Loucy (cell line): ENCODE measurements around the gene SNRNP48.

Experiments
- H2AFZ ChIP-seq: fragments of 200-600 bp; sonication (generic); 2 replicates; pipeline ENCODE4 v1.6.0; 2016; ENCODE audit warnings: antibody characterized with exemption, mild to moderate bottlenecking, low read length, moderate library complexity
- H3F3A ChIP-seq: fragments of 200-600 bp; 2 replicates; pipeline ENCODE4 v1.6.0; 2016; ENCODE audit warnings: antibody characterized with exemption, low read depth, mild to moderate bottlenecking
- H3K27me3 ChIP-seq: fragments of 200-600 bp; sonication (generic); 2 replicates; pipeline ENCODE4 v1.6.1; 2014; ENCODE audit warnings: low read length, mild to moderate bottlenecking; ENCODE audit not compliant: insufficient read depth, poor library complexity, severe bottlenecking
- H3K36me3 ChIP-seq: fragments of 200-600 bp; sonication (generic); 2 replicates; pipeline ENCODE4 v1.6.1; 2016; ENCODE audit warnings: low read length; ENCODE audit not compliant: insufficient read depth
- H3K4me1 ChIP-seq: fragments of 200-600 bp; sonication (generic); 2 replicates; pipeline ENCODE4 v1.5.1; 2014; ENCODE audit warnings: low read length, mild to moderate bottlenecking; ENCODE audit not compliant: insufficient read depth, poor library complexity, severe bottlenecking
- H3K4me2 ChIP-seq: fragments of 200-600 bp; sonication (generic); 2 replicates; pipeline ENCODE4 v1.6.0; 2014; ENCODE audit warnings: antibody characterized with exemption, low read length, low read depth, mild to moderate bottlenecking; ENCODE audit not compliant: poor library complexity, severe bottlenecking
- H3K4me3 ChIP-seq: fragments of 200-600 bp; sonication (generic); 2 replicates; pipeline ENCODE4 v1.5.1; 2014; ENCODE audit warnings: low read length, mild to moderate bottlenecking, mixed read lengths; ENCODE audit not compliant: poor library complexity, severe bottlenecking
- H3K79me2 ChIP-seq: fragments of 200-600 bp; sonication (generic); 2 replicates; pipeline ENCODE4 v1.6.1; 2014; ENCODE audit warnings: low read length; ENCODE audit not compliant: insufficient read depth
- H3K9ac ChIP-seq: fragments of 200-600 bp; sonication (generic); 2 replicates; pipeline ENCODE4 v1.6.0; 2014; ENCODE audit warnings: mild to moderate bottlenecking, low read depth, low read length, moderate library complexity; ENCODE audit not compliant: poor library complexity, severe bottlenecking
- H3K9me2 ChIP-seq: fragments of 200-600 bp; sonication (generic); replicated peaks from 2 replicates; pipeline ENCODE4 v1.6.1; 2016; ENCODE audit warnings: low read depth, low read length, mixed read lengths
- H3K9me3 ChIP-seq: fragments of 200-600 bp; sonication (generic); 2 replicates; pipeline ENCODE4 v1.6.1; 2014; ENCODE audit warnings: mild to moderate bottlenecking, antibody characterized with exemption, low read length, low read depth; ENCODE audit not compliant: insufficient read depth
- H4K20me1 ChIP-seq: fragments of 200-600 bp; sonication (generic); 2 replicates; pipeline ENCODE4 v1.6.0; 2014; ENCODE audit warnings: antibody characterized with exemption, low read length, mild to moderate bottlenecking; ENCODE audit not compliant: insufficient read depth, poor library complexity, severe bottlenecking
- EZH2phosphoT487 ChIP-seq: fragments of 200-600 bp; IDR thresholded peaks from 2 replicates; pipeline ENCODE4 v1.6.1; 2018; ENCODE audit warnings: antibody characterized with exemption, mild to moderate bottlenecking, moderate library complexity, borderline replicate concordance
- TF ChIP-seq, protein P1 (sequence below): fragments of 200-600 bp; sonication (generic); conservative IDR thresholded peaks from 2 replicates; pipeline ENCODE4 v1.5.1; 2014; ENCODE audit warnings: mild to moderate bottlenecking, antibody characterized with exemption, low read length

Gene SNRNP48

DNA sequence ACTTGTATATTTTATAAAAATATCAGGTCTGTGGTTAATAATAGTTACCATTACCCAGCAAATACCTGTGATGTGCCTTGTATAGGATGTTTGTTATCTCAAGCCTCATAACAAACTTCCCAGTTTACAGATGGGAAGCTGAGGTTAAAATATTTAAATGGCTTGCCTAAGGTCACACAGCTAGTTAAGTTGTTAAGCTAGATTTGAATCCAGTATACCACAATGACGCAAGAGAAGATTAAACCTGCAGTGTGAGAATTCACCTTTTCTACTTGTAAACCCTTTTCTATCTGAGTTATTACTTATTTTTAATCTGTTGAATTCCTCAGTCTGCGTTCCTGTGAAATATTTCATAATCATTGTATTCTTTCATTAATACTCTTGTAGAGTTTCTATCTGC, 43.6 kb upstream of the SNRNP48 start:
- TF ChIP-seq, protein P1, sequence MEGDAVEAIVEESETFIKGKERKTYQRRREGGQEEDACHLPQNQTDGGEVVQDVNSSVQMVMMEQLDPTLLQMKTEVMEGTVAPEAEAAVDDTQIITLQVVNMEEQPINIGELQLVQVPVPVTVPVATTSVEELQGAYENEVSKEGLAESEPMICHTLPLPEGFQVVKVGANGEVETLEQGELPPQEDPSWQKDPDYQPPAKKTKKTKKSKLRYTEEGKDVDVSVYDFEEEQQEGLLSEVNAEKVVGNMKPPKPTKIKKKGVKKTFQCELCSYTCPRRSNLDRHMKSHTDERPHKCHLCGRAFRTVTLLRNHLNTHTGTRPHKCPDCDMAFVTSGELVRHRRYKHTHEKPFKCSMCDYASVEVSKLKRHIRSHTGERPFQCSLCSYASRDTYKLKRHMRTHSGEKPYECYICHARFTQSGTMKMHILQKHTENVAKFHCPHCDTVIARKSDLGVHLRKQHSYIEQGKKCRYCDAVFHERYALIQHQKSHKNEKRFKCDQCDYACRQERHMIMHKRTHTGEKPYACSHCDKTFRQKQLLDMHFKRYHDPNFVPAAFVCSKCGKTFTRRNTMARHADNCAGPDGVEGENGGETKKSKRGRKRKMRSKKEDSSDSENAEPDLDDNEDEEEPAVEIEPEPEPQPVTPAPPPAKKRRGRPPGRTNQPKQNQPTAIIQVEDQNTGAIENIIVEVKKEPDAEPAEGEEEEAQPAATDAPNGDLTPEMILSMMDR: no peak
- no peak for TF ChIP-seq EZH2phosphoT487
- no peaks in the 10 kb centered on the region for H3K27me3 ChIP-seq
- H3F3A ChIP-seq: no peaks in the 10 kb centered on the region
- H3K9me2 ChIP-seq: no peaks in the 10 kb centered on the region
- H3K79me2 ChIP-seq: no peaks in the 10 kb centered on the region
- no peaks in the 10 kb centered on the region for H3K36me3 ChIP-seq
- H3K4me2 ChIP-seq: no peak overlapping the region
- no peak overlapping the region for H3K9ac ChIP-seq
- H4K20me1 ChIP-seq: no peaks in the 10 kb centered on the region
- H2AFZ ChIP-seq: no peak overlapping the region
- no peak overlapping the region for H3K4me3 ChIP-seq
- no peaks in the 10 kb centered on the region for H3K4me1 ChIP-seq
- H3K9me3 ChIP-seq: no peaks in the 10 kb centered on the region

DNA sequence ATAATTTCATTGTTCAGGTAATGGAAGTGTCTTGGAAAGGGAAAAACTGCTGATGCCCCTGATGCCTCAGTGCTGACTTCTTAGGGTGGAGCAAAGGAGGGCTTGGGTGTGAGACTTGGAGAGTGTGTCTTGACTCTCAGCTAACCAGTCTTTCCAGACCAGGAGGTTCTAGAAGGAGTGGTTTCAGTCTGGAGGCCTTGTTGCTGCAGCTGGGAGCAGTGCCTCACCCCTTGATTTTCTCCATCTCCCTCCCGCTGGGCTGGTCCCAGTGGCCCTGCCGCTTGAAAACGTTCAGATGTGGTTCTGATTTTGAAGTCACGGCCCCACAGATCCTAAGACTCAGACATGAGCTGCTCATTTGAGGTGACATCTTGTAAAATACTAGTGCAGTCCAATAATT, 43.1 kb upstream of the SNRNP48 start:
- Histone ChIP-seq H4K20me1 (no peaks in the 10 kb centered on the region), H3K9me3 (no peaks in the 10 kb centered on the region), H3K4me1 (no peaks in the 10 kb centered on the region), H3K9me2 (no peaks in the 10 kb centered on the region), H3K4me3 (no peak overlapping the region), H3K4me2 (no peak overlapping the region), H3K9ac (no peak overlapping the region), H3K79me2 (no peaks in the 10 kb centered on the region), H3F3A (no peaks in the 10 kb centered on the region), H2AFZ (no peak overlapping the region), H3K36me3 (no peaks in the 10 kb centered on the region), H3K27me3 (no peaks in the 10 kb centered on the region)
- TF ChIP-seq EZH2phosphoT487: no peak
- TF ChIP-seq, protein P1: no peak

DNA sequence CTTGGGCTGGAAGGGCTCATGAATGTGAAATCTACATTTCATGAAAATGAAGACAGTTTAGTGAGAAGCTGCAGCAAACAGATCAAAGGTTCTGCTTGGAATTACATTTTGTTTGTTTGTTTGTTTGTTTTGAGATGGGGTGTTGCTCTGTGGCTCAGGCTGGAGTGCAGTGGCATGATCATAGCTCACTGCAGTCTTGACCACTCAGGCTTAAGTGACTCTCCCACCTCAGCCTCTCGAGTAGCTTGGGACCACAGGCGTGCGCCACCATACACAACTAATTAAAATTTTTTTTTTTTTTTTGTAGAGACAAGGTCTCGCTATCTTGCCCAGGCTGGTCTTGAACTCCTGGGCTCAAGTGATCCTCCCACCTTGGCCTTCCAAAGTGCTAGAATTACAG, 42.7 kb upstream of the SNRNP48 start:
- H4K20me1 ChIP-seq: no peaks in the 10 kb centered on the region
- no peak overlapping the region for H3K9ac ChIP-seq
- no peaks in the 10 kb centered on the region for H3K27me3 ChIP-seq
- no peak overlapping the region for H3K4me2 ChIP-seq
- no peak overlapping the region for H2AFZ ChIP-seq
- H3K36me3 ChIP-seq: no peaks in the 10 kb centered on the region
- no peak for TF ChIP-seq EZH2phosphoT487
- TF ChIP-seq, protein P1: no peak
- no peaks in the 10 kb centered on the region for H3K4me1 ChIP-seq
- H3K9me3 ChIP-seq: no peaks in the 10 kb centered on the region
- H3K4me3 ChIP-seq: no peak overlapping the region
- H3F3A ChIP-seq: no peaks in the 10 kb centered on the region
- no peaks in the 10 kb centered on the region for H3K79me2 ChIP-seq
- no peaks in the 10 kb centered on the region for H3K9me2 ChIP-seq
